Activated CD4-positive, CD25-positive, alpha-beta regulatory T cell treated with anti-CD3 and anti-CD28 coated beads, Interleukin-2, amount 50 U/mL, for 24 hours (primary cell): ENCODE results near the gene FOXN1.
A peak's percentile ranks its signal among the peaks of the same experiment; 100 is the strongest.
"Not testable (repeated sequence)": the region's sequence is repeated elsewhere in the genome, so short reads cannot be mapped to it uniquely, and the experiment has no call there.

ENCODE experiments used
- ATAC-seq, 2 donors: fragments of 150-1000 bp; cut with Tn5 transposase; one replicate each; pipeline ENCODE4 v1.10.0; 2021; ENCODE audit warnings: mild to moderate bottlenecking in 1 of 2, moderate library complexity in 1 of 2

Gene FOXN1, protein sequence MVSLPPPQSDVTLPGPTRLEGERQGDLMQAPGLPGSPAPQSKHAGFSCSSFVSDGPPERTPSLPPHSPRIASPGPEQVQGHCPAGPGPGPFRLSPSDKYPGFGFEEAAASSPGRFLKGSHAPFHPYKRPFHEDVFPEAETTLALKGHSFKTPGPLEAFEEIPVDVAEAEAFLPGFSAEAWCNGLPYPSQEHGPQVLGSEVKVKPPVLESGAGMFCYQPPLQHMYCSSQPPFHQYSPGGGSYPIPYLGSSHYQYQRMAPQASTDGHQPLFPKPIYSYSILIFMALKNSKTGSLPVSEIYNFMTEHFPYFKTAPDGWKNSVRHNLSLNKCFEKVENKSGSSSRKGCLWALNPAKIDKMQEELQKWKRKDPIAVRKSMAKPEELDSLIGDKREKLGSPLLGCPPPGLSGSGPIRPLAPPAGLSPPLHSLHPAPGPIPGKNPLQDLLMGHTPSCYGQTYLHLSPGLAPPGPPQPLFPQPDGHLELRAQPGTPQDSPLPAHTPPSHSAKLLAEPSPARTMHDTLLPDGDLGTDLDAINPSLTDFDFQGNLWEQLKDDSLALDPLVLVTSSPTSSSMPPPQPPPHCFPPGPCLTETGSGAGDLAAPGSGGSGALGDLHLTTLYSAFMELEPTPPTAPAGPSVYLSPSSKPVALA

DNA sequence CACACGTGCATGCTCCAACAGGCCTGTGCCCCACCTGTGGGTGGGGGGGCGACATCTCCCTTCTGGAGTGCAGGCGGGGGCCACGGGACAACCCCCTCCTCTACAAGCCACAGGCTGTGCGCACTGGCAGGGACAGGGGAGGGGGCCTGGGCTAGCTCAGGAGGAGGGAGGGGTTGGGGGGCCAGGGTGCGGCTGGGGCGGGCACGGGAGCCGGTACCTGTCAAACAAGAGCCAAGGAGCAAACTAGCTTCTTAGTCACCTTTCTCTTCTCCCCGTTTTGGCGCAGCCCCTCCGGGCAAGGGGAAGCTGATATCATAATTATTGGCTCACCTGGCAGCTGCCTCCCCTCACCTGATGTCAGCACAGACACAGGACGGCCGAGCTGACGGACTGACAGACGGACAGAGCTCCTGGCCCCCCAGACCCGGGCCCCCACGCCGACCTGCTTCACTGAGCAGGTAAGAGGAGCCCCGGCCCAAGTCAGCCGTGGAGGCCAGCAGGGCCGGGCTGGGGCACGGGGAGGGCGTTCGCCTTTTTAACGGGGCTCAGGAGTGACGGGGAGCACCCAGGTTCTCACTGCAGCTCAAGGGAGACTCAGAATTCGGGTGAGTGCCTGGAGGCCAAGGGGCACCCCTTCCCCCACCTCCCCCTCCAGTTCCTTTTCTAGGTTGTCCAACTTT is at the start of gene FOXN1:
Gene FOXN1, plus strand, starts transcription at position 363 of the 680 bp plus-strand sequence. CDS start 17,622 bp downstream, outside the sequence.
- no peak for ATAC-seq

DNA sequence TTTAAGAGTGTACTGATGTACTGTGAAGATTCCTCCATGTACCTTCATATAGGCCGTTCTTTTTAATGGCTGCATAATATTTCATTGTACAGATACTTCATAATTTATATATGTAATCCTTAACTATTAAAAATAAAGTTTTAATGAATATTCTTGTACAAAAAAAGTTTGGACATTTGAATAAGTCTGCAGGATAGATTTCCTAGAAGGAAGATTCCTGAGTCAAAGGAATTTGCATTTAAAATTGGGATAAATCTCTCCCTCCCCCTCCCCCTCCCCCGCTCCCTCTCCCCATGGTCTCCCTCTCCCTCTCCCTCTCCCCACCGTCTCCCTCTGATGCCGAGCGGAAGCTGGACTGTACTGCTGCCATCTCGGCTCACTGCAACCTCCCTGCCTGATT is 48.3 kb upstream of the FOXN1 start:
- ATAC-seq, result no peak

DNA sequence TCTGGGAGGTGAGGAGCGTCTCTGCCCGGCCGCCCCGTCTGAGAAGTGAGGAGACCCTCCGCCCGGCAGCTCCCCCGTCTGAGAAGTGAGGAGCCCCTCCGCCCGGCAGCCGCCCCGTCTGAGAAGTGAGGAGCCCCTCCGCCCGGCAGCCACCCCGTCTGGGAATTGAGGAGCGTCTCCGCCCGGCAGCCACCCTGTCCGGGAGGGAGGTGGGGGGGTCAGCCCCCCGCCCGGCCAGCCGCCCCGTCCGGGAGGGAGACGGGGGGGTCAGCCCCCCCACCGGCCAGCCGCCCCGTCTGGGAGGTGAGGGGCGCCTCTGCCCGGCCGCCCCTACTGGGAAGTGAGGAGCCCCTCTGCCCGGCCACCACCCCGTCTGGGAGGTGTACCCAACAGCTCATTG is 47.3 kb upstream of the FOXN1 start:
- ATAC-seq, result not testable (repeated sequence)

DNA sequence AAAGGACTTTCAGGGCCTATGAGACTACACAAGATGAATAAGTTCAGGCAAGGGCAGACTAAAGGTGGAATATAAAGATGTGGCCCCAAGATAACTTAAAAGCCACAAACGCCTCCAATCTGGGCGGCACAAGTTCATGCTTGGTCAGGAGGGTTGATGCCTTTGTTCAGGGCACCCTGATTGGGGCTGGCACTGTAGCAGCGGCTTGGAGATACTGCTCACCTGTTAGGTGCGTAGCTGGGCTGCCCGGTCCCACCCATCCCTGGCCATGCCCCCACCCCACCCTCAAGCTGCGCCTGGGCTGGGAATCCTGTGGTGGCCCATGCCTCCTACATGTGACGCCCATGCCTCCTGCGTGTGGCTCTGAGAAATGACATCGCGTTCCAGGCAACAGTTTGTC is 45.2 kb upstream of the FOXN1 start:
- ATAC-seq, result no peak

DNA sequence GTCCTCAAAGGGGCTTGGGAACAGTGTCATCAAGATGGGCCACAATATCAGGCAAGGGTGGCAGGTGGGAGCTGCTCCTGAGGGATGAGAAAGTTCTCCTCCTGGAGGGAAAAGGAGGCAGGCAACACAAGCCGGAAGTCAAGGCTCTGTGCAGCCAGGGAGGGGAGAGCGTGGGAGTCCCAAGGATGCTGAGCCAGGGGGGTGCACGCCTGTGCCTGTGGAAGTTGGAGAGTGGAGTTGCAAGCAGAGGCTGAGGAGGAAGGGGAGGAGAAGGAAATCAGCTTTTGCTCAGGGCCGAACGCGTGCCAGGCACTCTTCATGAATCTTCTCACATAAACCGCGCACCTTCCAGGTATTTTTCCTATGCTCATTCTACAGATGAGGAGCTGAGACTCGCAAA is 40.1 kb upstream of the FOXN1 start:
- ATAC-seq, result no peak

DNA sequence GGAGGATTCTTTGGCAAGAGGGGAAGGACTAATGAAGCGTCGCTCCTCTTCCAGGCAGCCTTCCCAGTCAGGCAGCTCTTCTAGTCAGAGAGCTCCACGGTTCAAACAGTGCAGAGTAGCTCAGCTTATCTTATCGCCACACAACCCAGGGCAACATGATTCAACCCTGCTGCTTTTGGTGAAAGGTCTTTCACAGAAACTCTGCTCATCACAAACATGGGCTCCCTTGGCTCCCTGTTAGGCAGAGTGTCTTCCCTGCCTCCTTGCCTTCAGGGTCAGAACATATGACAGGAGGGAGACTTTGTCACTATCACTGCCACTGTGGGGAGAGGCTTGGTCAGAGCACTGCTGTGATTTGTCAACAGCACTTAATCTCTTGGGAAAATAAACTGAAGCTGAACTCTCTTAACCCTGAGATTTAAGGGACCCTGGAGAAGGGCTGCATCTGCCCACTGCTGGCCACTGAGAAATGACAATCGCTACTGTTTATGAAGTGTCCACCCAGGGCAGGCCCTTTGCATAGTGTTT is 39.6 kb upstream of the FOXN1 start:
- ATAC-seq, result no peak

DNA sequence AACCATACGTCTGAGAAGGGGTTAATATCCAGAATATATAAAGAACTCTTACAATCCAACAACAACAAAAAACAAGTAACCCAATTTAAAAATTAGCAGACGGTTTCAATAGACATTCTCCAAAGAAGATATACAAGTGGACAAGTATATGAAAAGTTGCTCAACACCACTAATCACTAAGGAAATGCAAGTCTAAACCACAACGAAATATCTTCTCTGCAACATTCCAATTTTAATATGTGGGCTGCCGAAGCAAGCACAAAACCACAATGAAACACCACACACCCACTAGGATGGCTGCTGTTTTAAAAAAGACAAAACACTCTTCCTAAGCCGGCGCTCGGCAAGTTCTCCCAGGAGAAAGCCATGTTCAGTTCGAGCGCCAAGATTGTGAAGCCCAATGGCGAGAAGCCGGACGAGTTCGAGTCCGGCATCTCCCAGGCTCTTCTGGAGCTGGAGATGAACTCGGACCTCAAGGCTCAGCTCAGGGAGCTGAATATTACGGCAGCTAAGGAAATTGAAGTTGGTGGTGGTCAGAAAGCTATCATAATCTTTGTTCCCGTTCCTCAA is 38.6 kb upstream of the FOXN1 start:
- ATAC-seq, result no peak

DNA sequence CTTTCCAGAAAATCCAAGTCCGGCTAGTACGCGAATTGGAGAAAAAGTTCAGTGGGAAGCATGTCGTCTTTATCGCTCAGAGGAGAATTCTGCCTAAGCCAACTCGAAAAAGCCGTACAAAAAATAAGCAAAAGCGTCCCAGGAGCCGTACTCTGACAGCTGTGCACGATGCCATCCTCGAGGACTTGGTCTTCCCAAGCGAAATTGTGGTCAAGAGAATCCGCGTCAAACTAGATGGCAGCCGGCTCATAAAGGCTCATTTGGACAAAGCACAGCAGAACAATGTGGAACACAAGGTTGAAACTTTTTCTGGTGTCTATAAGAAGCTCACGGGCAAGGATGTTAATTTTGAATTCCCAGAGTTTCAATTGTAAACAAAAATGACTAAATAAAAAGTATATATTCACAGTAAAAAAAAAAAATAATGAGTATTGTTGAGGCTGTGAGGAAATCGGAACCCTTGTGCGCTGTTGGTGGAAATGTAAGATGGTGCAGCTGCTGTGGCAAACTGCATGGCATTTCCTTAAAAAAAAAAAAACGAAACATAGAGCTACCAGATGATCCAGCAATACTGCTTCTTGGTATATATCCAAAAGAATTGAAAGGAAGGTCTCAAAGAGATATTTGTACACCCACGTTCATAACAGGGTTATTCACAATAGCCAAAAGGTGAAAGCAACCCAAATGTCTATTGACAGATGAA is 38.0 kb upstream of the FOXN1 start:
- not testable (repeated sequence) for ATAC-seq

DNA sequence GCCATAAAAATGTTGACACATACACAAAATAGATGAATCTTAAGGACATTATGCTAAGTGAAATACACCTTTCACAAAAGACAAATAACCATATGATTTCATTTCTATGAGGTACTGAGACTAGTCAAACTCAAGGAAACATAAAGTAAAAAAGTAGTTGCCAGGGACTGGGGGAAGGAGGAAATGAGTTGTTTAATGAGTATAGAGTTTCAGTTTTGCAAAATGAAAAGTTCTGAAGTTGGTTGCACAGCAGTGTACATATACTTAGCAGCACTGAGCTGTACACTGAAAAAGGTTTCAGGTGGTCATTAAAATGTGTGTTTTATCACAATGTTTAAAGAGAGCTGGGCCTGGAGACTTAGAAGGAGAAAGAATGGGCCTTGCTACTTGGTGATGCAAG is 37.4 kb upstream of the FOXN1 start:
- ATAC-seq, result peak; percentile 71 to 88

DNA sequence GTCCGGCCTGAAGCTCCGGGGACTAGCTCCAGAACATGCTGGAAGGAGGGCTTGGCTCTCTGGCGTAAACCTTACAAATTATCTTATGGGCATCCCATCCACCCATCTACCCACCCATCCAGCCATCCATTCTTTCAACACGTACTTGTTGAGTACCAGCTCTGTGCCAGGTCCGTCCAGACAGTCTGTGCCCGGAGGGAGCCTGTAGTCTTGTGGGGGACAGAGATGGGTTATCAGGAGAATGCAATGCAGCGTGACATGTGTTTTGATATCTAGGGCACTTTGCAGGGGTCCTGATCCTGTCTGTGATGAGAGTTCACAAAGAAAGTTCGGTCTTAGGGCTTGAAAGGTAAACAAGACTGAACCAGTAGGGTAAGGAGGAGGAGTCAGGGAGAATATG is 36.8 kb upstream of the FOXN1 start:
- no peak for ATAC-seq

DNA sequence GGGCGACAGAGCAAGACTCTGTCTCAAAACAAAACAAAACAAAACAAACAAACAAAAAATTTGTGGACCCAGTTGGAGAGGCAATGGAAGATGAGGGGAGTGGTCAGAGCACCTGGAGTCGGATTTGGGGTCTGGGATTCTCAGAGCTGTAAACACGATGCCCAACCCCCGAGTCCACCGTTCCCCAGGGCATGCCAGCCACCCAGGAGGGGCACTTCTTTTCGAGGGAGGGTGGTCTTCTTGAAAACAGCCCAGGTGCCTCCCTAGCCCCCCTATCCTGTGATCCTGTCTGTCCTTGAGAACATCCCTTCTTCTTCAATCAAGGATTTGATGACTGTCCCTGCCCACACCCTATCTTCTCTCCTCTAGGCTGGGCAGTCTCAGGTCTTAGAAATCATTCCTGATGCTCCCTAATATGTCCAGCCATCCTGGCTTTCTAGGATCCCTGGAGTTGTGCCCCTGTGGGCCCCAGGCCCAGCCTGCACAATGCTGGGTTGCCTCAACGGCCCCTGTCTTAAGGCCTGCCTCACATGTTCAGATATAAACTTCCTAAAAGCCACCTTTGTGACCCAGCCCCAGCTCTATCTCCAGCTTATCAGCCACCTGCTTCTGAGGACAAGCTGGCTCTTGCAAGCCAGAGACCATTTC is 35.8 kb upstream of the FOXN1 start:
- no peak for ATAC-seq

DNA sequence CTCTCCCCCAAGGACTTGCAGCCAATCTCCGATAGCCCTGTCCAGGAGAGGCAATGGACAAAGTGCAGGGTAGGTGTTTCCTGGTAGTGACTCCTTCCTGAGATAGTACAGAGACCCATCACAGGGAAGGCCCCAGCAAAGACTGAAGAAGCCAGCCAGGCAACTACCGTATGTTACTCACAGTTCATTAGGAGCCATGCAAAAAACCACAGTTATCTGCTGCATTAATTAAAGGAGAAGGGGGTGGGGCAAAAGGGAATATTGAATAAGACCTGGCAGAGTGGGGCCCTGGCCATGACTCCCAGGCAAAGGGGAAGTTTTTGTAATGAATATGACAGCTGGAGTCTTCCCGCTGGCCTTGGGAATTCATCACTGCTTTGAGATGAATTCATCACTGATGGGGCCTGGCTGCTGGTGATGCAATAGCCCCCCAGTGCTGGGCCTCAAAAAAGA is 35.2 kb upstream of the FOXN1 start:
- ATAC-seq, result no peak

DNA sequence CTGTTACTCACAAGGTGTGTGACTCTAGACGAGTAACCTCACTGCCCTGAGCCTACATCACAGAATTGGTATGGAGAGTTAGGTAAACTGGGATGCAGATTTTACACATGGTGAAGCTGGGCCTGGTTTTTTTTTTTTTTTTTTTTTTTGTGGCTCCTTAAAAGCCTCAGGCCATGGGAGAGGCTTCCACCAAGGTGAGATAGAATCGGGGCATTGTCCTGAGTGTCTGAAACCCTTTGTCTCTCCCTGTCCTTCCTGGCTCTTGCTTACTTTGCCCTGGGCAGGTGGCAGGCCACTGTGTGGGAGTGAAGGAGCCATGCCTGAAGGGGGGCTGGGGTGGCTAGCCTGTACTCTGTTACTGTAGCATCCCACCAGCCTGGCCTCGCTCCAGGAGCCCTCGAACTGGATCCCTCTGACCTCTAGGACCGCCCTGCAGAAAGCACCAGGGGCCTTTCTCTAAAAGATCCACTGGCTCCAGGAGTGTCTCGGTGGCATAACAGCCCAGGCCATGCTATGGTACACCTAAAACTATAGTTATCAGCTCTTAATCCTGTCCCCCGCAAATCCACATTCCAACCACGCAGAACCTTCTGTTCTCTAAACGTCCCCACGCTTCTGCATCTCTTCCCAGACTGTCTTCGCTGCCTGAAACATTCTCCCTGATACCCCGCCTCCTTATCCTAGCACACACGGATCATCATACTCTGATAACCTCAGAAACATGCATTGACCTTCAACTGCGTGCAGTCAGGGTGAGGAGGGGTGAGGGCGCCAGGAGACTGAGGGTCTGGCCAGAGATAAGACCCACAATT is 34.4 kb upstream of the FOXN1 start:
- ATAC-seq, result no peak

DNA sequence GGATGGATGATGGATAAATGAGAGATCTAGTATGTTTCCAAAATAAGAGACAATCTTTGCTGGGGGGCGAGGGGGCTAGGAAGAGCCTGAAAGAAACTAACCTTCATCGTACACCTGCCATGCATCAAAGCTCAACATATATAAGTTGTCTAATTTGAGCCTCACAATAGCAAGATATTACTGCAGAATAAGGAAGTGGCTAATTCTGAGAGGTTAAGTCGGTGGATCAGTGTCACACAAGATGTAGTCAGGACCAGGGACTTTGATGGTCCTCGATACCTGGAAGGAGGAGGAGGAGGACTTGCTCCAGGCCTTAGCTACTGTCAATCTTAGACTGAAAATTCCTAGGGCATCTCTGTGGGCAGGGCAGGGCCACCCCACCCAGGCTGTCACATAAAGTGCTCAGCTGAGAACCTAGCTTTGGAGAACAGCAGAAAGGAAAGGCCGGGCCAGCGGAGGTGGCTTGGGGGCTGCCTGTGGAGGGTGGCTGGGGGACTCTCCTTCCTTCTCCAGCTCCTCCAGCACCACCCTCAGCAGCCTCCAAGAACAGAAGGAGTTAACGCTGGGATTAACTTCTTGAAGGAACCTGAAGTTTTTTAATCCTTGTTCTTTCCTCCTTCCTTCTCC is 33.2 kb upstream of the FOXN1 start:
- ATAC-seq, result no peak

DNA sequence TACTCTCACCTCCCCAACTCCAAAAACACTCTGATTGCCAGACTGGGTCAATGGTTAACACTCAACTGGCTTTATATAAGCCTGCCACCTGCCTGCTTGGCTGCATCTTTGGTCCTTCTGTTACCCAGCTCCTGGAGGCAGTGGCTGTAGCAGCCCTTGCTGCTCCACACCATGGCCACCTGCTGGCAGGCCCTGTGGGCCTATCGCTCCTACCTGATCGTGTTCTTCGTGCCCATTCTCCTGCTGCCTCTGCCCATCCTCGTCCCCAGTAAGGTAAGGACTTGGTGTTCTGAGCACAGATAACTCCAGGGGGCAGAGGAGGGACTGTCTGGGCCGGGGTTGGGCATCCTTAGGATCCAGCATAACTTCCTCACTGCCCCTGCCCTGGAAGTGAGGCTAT is 32.6 kb upstream of the FOXN1 start, which contains the start of gene SLC13A2:
Gene SLC13A2, plus strand, starts transcription at position 103 of the 400 bp plus-strand sequence. Its CDS starts 69 bp downstream, at position 172.
- no peak for ATAC-seq

DNA sequence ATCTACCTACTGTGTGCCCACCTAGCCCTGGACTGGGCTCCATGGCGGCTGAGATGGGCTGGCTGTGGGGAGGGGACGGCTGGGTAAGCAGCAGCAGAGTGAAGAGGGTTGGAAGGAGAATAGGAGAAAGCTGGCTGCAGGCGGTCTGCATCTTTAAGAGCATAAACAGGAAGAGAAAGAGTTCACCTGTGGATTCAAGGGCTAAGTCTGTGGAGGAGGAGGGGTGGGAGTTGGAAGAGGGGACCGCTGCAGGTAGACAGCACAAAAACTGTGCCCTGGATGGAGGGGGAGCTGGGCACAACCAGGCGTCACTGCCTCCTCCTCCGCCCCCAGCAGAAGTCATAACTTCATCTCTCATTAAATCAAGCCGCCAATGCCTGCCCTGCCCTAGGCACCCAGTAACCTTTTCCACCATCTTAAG is 32.0 kb upstream of the FOXN1 start:
- no peak for ATAC-seq

DNA sequence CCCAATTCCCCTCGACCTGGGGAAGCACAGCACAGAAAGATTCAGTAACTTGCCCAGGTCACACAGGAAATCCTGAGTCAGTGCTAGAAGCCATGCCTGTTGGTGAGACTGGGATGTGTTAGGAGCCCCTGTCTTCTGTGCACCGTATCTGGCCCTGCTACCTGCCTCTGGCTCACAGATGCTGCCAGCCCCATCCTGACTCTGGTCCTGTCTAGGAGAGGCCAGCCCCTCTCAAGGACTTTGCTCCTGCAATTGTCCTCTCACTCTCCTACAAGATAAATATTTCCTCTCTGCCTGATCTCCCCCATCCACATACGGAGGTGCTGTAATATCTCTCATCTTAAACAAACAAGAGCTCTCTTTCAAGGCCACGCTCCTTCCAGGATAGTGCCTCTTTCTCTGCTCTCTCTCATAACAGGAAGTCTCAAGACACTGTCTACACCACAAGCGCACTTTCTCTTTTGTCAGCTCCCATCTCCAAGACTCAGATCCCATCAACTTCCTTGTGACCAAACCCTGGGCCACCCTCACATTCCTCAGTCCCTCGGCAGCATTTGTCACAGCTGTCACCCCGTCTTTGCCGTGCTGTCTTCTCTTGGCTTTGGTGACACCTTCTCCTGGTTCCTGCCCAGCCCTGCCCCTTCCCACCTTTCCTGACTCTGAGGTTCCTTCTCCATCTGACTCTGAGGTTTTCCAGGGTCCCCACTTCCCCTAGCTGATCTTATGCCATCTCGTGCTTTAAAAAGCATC is 30.8 kb upstream of the FOXN1 start:
- no peak for ATAC-seq

DNA sequence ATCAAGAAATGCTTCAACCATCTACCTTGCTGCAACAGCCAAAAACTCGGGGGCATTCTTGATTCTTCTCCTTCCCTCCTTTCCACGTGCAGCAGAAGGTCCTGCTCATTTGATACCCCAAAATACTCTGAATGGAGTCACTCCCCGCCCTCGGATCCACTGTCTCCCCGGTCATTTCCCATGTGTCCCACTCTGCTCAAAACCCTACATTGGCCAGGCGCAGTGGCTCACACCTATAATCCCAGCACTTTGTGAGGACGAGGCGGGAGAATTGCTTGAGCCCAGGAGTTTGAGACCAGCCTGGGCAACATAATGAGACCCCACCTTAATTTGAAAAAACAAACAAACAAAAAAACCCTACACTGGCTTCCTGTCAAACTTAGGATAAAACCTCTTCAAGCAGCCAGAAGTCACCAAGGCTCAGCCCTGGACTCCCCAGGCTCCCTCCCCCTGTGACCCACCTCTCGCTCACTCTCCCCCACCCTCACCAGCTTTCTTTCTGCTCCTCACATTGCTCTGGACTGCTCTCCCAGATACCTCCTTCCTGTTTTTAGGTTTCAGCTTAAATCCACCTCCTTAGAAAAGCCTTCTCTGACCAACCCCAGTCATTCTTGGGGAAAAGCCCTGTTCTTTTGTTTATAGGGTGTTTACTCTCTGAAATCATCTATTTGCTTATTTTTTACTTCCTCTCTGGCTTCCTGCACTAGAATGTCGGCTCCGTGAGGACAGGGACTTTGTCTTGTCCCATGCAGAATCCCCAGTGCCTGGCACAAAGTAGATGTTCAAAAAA is 29.9 kb upstream of the FOXN1 start:
- no peak for ATAC-seq

DNA sequence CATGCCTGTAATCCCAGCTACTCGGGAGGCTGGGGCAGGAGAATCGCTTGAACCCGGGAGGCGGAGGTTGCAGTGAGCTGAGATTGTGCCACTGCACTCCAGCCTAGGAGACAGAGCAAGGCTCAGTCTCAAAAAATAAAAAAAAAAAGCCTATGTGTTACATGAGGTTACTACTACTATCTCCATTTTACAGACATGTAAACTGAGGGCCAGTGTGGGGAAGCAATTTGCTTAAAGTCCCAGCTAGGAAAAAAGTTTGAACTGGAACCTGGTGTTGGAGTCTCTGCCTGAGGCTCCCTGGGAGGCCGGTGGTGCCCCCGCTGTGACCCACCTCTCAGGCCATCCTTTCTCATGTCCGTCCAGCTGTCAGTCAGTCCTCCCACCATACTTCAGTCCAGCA is 28.2 kb upstream of the FOXN1 start:
- no peak for ATAC-seq
